Measurements from ENCODE around the gene ELAVL4.

The ELAVL4 gene

DNA sequence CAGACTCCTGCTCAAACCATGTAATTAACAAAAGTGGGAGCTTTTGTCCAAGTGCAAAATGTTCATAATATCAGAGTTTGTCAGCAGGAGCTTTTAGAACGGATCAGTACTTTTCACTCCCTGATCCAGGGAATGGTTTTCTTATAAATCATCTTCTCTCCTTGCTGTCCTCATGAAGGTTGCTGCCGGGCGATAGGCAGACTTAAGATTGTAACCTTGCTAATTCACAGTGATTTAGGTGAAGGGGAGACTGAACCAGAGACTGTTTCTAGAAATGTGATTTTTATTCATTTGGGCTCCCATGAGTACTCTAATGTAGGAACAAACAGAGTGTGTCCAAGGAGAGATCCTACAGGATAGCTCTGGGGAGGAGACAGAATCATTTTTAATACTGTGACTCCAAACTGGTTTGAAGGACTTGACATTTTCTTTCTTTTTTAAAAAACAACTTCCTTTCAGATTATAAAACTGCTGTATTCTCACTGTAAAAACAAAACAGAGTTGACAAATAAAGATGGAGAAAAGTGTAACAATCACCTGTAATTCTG lies 23.7 kb downstream of the ELAVL4 start:
- no peak for DNase-seq (ENCODE audit: low read depth)
- TF ChIP-seq CTCF (conservative IDR thresholded peaks at IDR 0.05; ENCODE audit: control insufficient read depth, insufficient read depth, low read depth, low read length), result no peak
- no peak overlapping the region for H3K4me3 ChIP-seq (ENCODE audit: control insufficient read depth, low read depth, low read length)

DNA sequence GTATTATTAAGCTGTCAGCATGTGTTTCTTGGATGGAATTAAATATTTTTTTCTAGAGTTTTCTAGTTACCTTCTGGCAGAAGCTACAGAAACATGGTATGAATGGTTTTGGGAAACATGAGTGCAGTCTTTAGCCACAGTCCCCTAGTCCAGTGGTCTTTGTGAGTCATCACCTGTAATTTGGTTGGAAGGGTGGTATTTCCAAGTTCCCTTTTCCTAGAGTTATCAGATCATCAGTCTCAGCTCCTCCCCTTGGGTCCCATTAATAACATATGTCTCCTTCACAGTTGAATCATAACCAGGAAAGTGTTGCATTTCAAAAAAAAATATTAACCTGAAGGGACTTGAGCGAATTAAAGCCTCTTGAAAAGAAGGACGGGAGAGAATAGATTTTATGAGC lies 27.0 kb downstream of the ELAVL4 start:
- no peak overlapping the region for H3K4me3 ChIP-seq (ENCODE audit: control insufficient read depth, low read depth, low read length)
- no peak for DNase-seq (ENCODE audit: low read depth)
- TF ChIP-seq CTCF (conservative IDR thresholded peaks at IDR 0.05; ENCODE audit: control insufficient read depth, insufficient read depth, low read depth, low read length), result no peak

DNA sequence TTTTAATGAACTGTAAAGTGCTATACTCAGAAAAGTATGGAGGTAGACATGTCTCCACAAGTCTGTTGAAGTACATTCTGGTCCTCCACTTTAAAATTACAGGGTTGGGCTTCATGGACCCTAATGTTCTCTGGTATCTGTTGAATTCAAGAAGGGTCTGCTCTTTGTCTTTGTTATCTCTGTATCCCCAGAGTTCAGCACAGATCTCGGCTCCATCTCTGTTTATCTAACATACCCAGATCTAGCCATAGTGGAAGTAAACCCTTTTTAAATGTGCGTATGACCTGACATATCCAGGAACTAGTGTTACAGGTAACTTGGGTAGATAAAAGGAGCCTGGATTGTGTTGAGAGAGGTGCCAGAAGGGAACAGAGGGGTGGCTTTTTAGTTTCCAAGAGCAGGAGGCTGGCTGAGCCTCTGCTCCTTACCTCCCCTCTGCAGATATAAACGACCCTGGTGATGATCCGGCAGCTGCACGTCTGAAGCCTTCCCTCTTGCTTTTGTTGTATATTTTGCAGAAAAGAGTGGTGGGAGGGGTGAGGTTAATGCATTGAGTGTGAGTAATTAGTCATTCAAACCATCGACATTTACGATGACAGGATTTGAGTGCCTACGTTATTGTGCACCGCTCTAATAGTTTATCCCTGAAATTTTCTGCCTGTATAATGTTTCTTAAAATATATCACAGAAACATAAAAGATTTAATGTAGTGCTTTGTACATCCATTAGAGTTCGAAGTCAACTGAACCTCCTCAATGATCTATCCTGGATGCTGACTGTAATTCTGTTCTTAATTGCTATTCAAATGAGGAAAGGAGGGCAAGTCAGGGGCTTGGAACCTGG lies 30.8 kb downstream of the ELAVL4 start:
- H3K4me3 ChIP-seq (ENCODE audit: control insufficient read depth, low read depth, low read length), result no peak overlapping the region
- no peak for TF ChIP-seq CTCF (conservative IDR thresholded peaks at IDR 0.05; ENCODE audit: control insufficient read depth, insufficient read depth, low read depth, low read length)
- DNase-seq (ENCODE audit: low read depth), result no peak

DNA sequence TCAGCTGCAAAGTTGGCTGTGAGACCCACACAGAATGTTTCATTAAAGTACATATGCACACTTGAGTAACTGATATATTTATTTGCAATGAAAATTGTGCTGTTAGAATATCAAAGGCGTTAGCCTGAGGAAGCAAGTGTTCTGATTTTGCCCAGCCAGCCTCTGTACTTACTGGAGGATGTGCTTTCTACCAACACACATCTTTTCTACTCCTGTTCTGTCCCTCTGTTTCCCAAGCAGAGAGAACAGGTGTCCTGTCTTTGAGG lies 31.4 kb downstream of the ELAVL4 start:
- no peak for TF ChIP-seq CTCF (conservative IDR thresholded peaks at IDR 0.05; ENCODE audit: control insufficient read depth, insufficient read depth, low read depth, low read length)
- no peak overlapping the region for H3K4me3 ChIP-seq (ENCODE audit: control insufficient read depth, low read depth, low read length)
- no peak for DNase-seq (ENCODE audit: low read depth)

GRCh38 chr1:50147191-50147850 lies 38.6 kb downstream of the ELAVL4 start:
- TF ChIP-seq CTCF (conservative IDR thresholded peaks at IDR 0.05; ENCODE audit: control insufficient read depth, insufficient read depth, low read depth, low read length), result no peak
- DNase-seq (ENCODE audit: low read depth), result no peak
- no peak overlapping the region for H3K4me3 ChIP-seq (ENCODE audit: control insufficient read depth, low read depth, low read length)

DNA sequence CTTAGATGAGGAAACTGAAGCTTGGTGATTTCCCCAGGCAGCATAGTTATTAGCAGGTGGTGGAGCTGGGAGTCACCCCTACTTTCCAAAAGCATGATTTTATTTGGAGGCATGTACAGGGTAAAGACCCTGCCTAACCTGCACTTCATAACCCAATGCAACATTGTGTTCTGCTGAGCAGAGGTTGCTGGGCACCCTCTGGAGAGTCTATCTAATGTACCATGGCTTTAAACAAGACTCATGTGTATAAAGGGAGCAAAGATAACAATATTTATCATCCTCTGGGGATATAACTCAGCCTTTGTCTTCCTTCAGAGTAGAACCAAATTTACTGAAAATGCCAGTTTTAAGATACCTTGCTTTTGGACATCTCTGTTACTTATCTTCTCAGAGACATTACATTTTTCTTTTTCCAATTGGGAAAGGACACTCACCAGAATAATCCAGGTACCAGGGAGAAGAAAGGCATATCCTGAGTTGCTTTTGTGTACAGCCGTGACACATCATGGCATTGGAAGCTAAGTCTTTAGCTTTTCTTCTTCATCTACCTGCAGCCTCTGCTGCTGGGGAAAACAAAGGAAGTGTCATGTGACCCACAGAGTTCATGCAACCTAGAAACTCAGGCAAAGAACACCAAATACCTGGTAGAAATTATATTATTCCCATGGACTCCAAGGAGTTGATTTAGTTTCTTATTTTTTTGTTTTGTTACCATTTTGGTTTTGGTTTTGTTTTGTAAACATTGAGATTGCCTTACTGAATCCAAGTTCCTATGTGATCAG lies 39.6 kb downstream of the ELAVL4 start:
- DNase-seq (ENCODE audit: low read depth), result no peak
- no peak overlapping the region for H3K4me3 ChIP-seq (ENCODE audit: control insufficient read depth, low read depth, low read length)
- no peak for TF ChIP-seq CTCF (conservative IDR thresholded peaks at IDR 0.05; ENCODE audit: control insufficient read depth, insufficient read depth, low read depth, low read length)
